Measurements from ENCODE around the gene PTPRT. TPM values are rescaled to one million over a fixed set of nuclear protein-coding genes. Genes with fewer than 3 reads are reported as not detected.

PTPRT gene
- polyA plus RNA-seq, 3 donors: not detected

- Mint-ChIP-seq H3K4me1 (no peaks in the 10 kb centered on the region), H3K36me3 (no peaks in the 10 kb centered on the region), H3K9me3 (peaks cover 0 to 12% (median 0%) of the 10 kb centered on the region in 7 donors), H3K27me3 (ENCODE audit: low read depth in 3 of 3) (peaks cover 0 to 1% (median 0%) of the 10 kb centered on the region in 3 donors), H3K27ac (no peak overlapping the region), H3K4me3 (no peak overlapping the region)
- no peak overlapping the region for H2AFZ ChIP-seq (ENCODE audit: insufficient read depth, low read depth, low read length, poor library complexity, severe bottlenecking)
- H3K36me3 ChIP-seq (replicated peaks in 1 of 2; ENCODE audit: control insufficient read depth in 1 of 2, insufficient read depth in 2 of 2, low read length in 2 of 2): no peaks in the 10 kb centered on the region
- H3K4me2 ChIP-seq (replicated peaks; ENCODE audit: extremely low read depth, low read length, poor library complexity, severe bottlenecking): no peak overlapping the region
- TF ChIP-seq CTCF (IDR thresholded peaks at IDR 0.05): no peak
- H3K27ac ChIP-seq (ENCODE audit: low read depth in 1 of 2, low read length in 2 of 2): no peak overlapping the region
- H3K27me3 ChIP-seq (ENCODE audit: control insufficient read depth in 2 of 2, insufficient read depth in 2 of 2, low read length in 2 of 2): no peaks in the 10 kb centered on the region
- no peak overlapping the region for H3K9ac ChIP-seq (ENCODE audit: insufficient read depth, low read length, poor library complexity, severe bottlenecking)
- H3K9me3 ChIP-seq (replicated peaks in 1 of 2; ENCODE audit: control insufficient read depth in 1 of 2, insufficient read depth in 1 of 2, low read length in 2 of 2): no peaks in the 10 kb centered on the region
- no peaks in the 10 kb centered on the region for H3K4me1 ChIP-seq (ENCODE audit: control insufficient read depth in 1 of 2, insufficient read depth in 2 of 2, low read length in 2 of 2)
- DNase-seq: no peak
- intact Hi-C loops (cut with micrococcal nuclease): no loop called here
- WGBS (ENCODE audit: insufficient coverage): 80% methylated on average over 1 of the region's 5 CpGs
- H3K79me2 ChIP-seq (ENCODE audit: insufficient read depth, low read length): no peaks in the 10 kb centered on the region
- no peak overlapping the region for H3K4me3 ChIP-seq (replicated peaks in 1 of 3; ENCODE audit: low read depth in 2 of 3, low read length in 3 of 3)
- H4K20me1 ChIP-seq (ENCODE audit: insufficient read depth, low read length): no peaks in the 10 kb centered on the region
These were observed 87.3 kb downstream of the PTPRT start for GRCh38 chr20:43102394-43102793.

- intact Hi-C loops (cut with micrococcal nuclease): no loop called here
- Mint-ChIP-seq H3K9me3 (peaks cover 1 to 19% (median 10%) of the 10 kb centered on the region in 7 donors), H3K4me1 (no peaks in the 10 kb centered on the region), H3K36me3 (no peaks in the 10 kb centered on the region), H3K27ac (no peak overlapping the region), H3K27me3 (ENCODE audit: low read depth in 3 of 3) (peaks cover 0 to 1% (median 1%) of the 10 kb centered on the region in 3 donors), H3K4me3 (no peak overlapping the region)
- no peak for DNase-seq
- no peaks in the 10 kb centered on the region for H3K4me1 ChIP-seq (ENCODE audit: control insufficient read depth in 1 of 2, insufficient read depth in 2 of 2, low read length in 2 of 2)
- H3K79me2 ChIP-seq (ENCODE audit: insufficient read depth, low read length): no peaks in the 10 kb centered on the region
- H2AFZ ChIP-seq (ENCODE audit: insufficient read depth, low read depth, low read length, poor library complexity, severe bottlenecking): no peak overlapping the region
- 65% methylated on average over 4 of the region's 5 CpGs for WGBS (ENCODE audit: insufficient coverage)
- no peak for TF ChIP-seq CTCF (IDR thresholded peaks at IDR 0.05)
- H3K4me2 ChIP-seq (replicated peaks; ENCODE audit: extremely low read depth, low read length, poor library complexity, severe bottlenecking): no peak overlapping the region
- no peaks in the 10 kb centered on the region for H4K20me1 ChIP-seq (ENCODE audit: insufficient read depth, low read length)
- H3K9me3 ChIP-seq (replicated peaks in 1 of 2; ENCODE audit: control insufficient read depth in 1 of 2, insufficient read depth in 1 of 2, low read length in 2 of 2): peaks cover 9 to 14% of the 10 kb centered on the region in 2 donors
- no peaks in the 10 kb centered on the region for H3K27me3 ChIP-seq (ENCODE audit: control insufficient read depth in 2 of 2, insufficient read depth in 2 of 2, low read length in 2 of 2)
- no peak overlapping the region for H3K9ac ChIP-seq (ENCODE audit: insufficient read depth, low read length, poor library complexity, severe bottlenecking)
- no peak overlapping the region for H3K4me3 ChIP-seq (replicated peaks in 1 of 3; ENCODE audit: low read depth in 2 of 3, low read length in 3 of 3)
- no peaks in the 10 kb centered on the region for H3K36me3 ChIP-seq (replicated peaks in 1 of 2; ENCODE audit: control insufficient read depth in 1 of 2, insufficient read depth in 2 of 2, low read length in 2 of 2)
- no peak overlapping the region for H3K27ac ChIP-seq (ENCODE audit: low read depth in 1 of 2, low read length in 2 of 2)
These were observed 92.8 kb downstream of the PTPRT start for GRCh38 chr20:43096931-43097260.

Measured in CD14-positive monocyte (primary cell).